Stimulated activated naive CD8-positive, alpha-beta T cell treated with anti-CD3 and anti-CD28 coated beads, Interleukin-15, Interleukin-2, amounts not matched to agents 100 U/mL and 50 U/mL, for 24 hours (primary cell): Measurements from ENCODE around the gene PCDHGA7.
"Not testable (repeated sequence)": the region's sequence is repeated elsewhere in the genome, so short reads cannot be mapped to it uniquely, and the experiment has no call there.

Source experiments
- ATAC-seq: fragments of 150-1000 bp; cut with Tn5 transposase; one replicate; pipeline ENCODE4 v1.10.0; 2021
- DNase-seq: peaks from one replicate; pipeline ENCODE4 v3.0.0; 2021

Gene PCDHGA7

GRCh38 chr5:141398608-141399007, 16.1 kb downstream of the PCDHGA7 start:
- DNase-seq (no peak), ATAC-seq (no peak)

- no peak for ATAC-seq
- no peak for DNase-seq
These were observed 17.2 kb downstream of the PCDHGA7 start for GRCh38 chr5:141399555-141400258.

- DNase-seq, result no peak
- no peak for ATAC-seq
These were observed 20.2 kb downstream of the PCDHGA7 start, which contains the start of gene PCDHGA9 for GRCh38 chr5:141402553-141403243. Gene PCDHGA9 (plus strand): TSS chr5:141402778. CDS start chr5:141402953, 175 bp downstream.

GRCh38 chr5:141403387-141403786, 20.8 kb downstream of the PCDHGA7 start:
- ATAC-seq (no peak), DNase-seq (no peak)

GRCh38 chr5:141407790-141408505, 25.4 kb downstream of the PCDHGA7 start, which contains the start of gene PCDHGB6:
Gene PCDHGB6 (plus strand): TSS chr5:141408021. CDS start chr5:141408203, 182 bp downstream.
- DNase-seq, result peak; percentile 51
- ATAC-seq, result peak; percentile 40

- ATAC-seq (no peak), DNase-seq (no peak)
These were observed 27.2 kb downstream of the PCDHGA7 start for GRCh38 chr5:141409598-141410306.

GRCh38 chr5:141411575-141411974, 29.0 kb downstream of the PCDHGA7 start:
- ATAC-seq, result no peak
- no peak for DNase-seq

- ATAC-seq (peak; percentile 64), DNase-seq (peak; percentile 47)
These were observed 30.5 kb downstream of the PCDHGA7 start, which contains the start of gene PCDHGA10 for GRCh38 chr5:141412854-141413539. Gene PCDHGA10 (plus strand): TSS chr5:141412987. CDS start chr5:141413176, 189 bp downstream.

- DNase-seq, result no peak
- no peak for ATAC-seq
These were observed 31.1 kb downstream of the PCDHGA7 start for GRCh38 chr5:141413540-141414069.

- not testable (repeated sequence) for ATAC-seq, DNase-seq
These were observed 32.2 kb downstream of the PCDHGA7 start for GRCh38 chr5:141414548-141415274.

GRCh38 chr5:141415275-141415618, 32.7 kb downstream of the PCDHGA7 start:
- not testable (repeated sequence) for ATAC-seq, DNase-seq

GRCh38 chr5:141417494-141418172, 35.1 kb downstream of the PCDHGA7 start, which contains the start of gene PCDHGB7:
Gene PCDHGB7 (plus strand): TSS chr5:141417677. CDS start chr5:141417860, 183 bp downstream.
- DNase-seq (peak; percentile 65), ATAC-seq (peak; percentile 72)

- DNase-seq (no peak), ATAC-seq (no peak)
These were observed 36.7 kb downstream of the PCDHGA7 start for GRCh38 chr5:141419074-141419880.

GRCh38 chr5:141420855-141421488, 38.4 kb downstream of the PCDHGA7 start, which contains the start of gene PCDHGA11:
Gene PCDHGA11 (plus strand): TSS chr5:141421051. CDS start chr5:141421228, 177 bp downstream.
- DNase-seq (peak; percentile 62), ATAC-seq (no peak)

- no peak for DNase-seq
- ATAC-seq, result no peak
These were observed 38.9 kb downstream of the PCDHGA7 start for GRCh38 chr5:141421489-141421855.

GRCh38 chr5:141422742-141423291, 40.3 kb downstream of the PCDHGA7 start:
- ATAC-seq, result no peak
- DNase-seq, result no peak

GRCh38 chr5:141427783-141428426, 45.4 kb downstream of the PCDHGA7 start:
- ATAC-seq (no peak), DNase-seq (no peak)
